Osteoblast (primary cell): ENCODE data around the gene ZNF521. TPM values are rescaled to one million over a fixed set of nuclear protein-coding genes. Genes with fewer than 3 reads are reported as not detected.

Experiments used
- DNase-seq: peaks from one replicate; pipeline ENCODE4 v3.0.0; 2011; ENCODE audit warnings: low spot score, mixed read lengths; ENCODE audit not compliant: insufficient read length; ENCODE audit errors: missing footprints
- H2AFZ ChIP-seq: 2 replicates; pipeline ENCODE4 v1.6.0; 2011; ENCODE audit warnings: mild to moderate bottlenecking, low read length
- H3K27ac ChIP-seq: 2 replicates; pipeline ENCODE4 v1.5.1; 2011; ENCODE audit warnings: mild to moderate bottlenecking, low read depth, low read length, moderate library complexity
- H3K27me3 ChIP-seq: 2 replicates; pipeline ENCODE4 v1.6.0; 2012; ENCODE audit warnings: mild to moderate bottlenecking, control low read depth, inconsistent platforms, low read length, moderate library complexity; ENCODE audit not compliant: insufficient read depth
- H3K36me3 ChIP-seq: 2 replicates; pipeline ENCODE4 v1.5.1; 2011; ENCODE audit warnings: mild to moderate bottlenecking, low read length, control low read depth, moderate library complexity; ENCODE audit not compliant: insufficient read depth
- H3K4me1 ChIP-seq: 2 replicates; pipeline ENCODE4 v1.5.1; 2011; ENCODE audit warnings: mild to moderate bottlenecking, low read length, control low read depth, moderate library complexity; ENCODE audit not compliant: insufficient read depth
- H3K4me2 ChIP-seq: 2 replicates; pipeline ENCODE4 v1.6.0; 2011; ENCODE audit warnings: mild to moderate bottlenecking, low read length; ENCODE audit not compliant: insufficient read depth
- H3K4me3 ChIP-seq: fragments of 200-600 bp; sonication (generic); 3 replicates; pipeline ENCODE4 v1.5.1; 2012; ENCODE audit warnings: mild to moderate bottlenecking, low read length, inconsistent platforms; ENCODE audit not compliant: insufficient read depth
- H3K79me2 ChIP-seq: 2 replicates; pipeline ENCODE4 v1.6.0; 2012; ENCODE audit warnings: mild to moderate bottlenecking, low read length, control low read depth, inconsistent platforms; ENCODE audit not compliant: insufficient read depth
- H3K9me3 ChIP-seq: 2 replicates; pipeline ENCODE4 v1.5.1; 2011; ENCODE audit warnings: low read depth, low read length, control low read depth
- H4K20me1 ChIP-seq: 2 replicates; pipeline ENCODE4 v1.6.0; 2012; ENCODE audit warnings: mild to moderate bottlenecking, low read length, control low read depth; ENCODE audit not compliant: insufficient read depth
- total RNA-seq: library from RNA; depleted of rRNA; stranded (reverse); fragments of >200 nt; gene quantifications from 2 replicates; pipeline ENCODE4 v1.2.3, GENCODE V29; 2012
- TF ChIP-seq, protein P1 (sequence below): IDR thresholded peaks from 2 replicates; pipeline ENCODE4 v1.5.1; 2011; ENCODE audit warnings: mild to moderate bottlenecking, low read depth, low read length, moderate library complexity; ENCODE audit errors: extremely low read depth

ZNF521 gene
- total RNA-seq, 1 donor = 27.5 TPM

DNA sequence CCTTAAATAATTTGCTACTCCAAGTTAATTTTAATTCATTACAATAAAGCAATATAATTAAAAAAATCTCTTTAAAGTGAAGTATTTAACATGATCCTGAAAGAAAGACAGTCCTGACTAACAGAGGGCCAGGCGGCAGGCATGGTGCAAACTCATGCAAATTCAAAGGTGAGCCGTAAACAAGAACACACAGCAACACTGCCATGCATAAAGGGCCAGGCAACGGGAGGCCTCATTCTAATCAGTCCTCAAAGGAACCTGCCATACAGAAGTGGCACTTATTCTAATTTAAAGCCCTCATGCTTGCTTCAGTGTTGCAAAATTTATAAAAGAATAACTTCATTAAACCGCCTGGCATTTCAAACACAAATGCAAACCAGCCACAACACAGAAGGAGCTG is 277.0 kb downstream of the ZNF521 start:
- no peaks in the 10 kb centered on the region for H3K4me1 ChIP-seq
- no peaks in the 10 kb centered on the region for H3K27me3 ChIP-seq
- H4K20me1 ChIP-seq = no peaks in the 10 kb centered on the region
- H3K4me3 ChIP-seq = no peak overlapping the region
- no peaks in the 10 kb centered on the region for H3K9me3 ChIP-seq
- no peak overlapping the region for H3K4me2 ChIP-seq
- no peak overlapping the region for H3K27ac ChIP-seq
- no peak overlapping the region for H2AFZ ChIP-seq
- TF ChIP-seq, protein P1, sequence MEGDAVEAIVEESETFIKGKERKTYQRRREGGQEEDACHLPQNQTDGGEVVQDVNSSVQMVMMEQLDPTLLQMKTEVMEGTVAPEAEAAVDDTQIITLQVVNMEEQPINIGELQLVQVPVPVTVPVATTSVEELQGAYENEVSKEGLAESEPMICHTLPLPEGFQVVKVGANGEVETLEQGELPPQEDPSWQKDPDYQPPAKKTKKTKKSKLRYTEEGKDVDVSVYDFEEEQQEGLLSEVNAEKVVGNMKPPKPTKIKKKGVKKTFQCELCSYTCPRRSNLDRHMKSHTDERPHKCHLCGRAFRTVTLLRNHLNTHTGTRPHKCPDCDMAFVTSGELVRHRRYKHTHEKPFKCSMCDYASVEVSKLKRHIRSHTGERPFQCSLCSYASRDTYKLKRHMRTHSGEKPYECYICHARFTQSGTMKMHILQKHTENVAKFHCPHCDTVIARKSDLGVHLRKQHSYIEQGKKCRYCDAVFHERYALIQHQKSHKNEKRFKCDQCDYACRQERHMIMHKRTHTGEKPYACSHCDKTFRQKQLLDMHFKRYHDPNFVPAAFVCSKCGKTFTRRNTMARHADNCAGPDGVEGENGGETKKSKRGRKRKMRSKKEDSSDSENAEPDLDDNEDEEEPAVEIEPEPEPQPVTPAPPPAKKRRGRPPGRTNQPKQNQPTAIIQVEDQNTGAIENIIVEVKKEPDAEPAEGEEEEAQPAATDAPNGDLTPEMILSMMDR = no peak
- no peak for DNase-seq
- H3K36me3 ChIP-seq = no peaks in the 10 kb centered on the region
- H3K79me2 ChIP-seq = no peaks in the 10 kb centered on the region

DNA sequence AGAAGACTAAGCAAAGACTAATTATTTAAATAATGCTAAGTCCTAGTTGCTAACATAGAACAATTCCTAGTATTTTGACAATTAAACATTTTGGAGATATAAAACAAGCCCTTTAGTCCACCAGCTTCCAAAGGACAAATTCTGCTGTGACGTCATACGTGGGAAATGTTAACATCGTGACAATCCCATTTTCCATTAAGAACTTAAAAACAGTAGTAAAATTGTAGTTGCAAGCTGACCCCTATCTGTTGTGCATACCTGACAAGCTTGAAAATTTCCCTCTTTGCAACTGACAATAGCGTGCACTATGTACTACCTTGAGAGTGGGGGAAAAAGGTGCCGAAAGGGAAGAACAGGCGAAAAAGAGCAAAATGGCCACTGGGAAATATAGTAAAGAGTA is 279.8 kb downstream of the ZNF521 start:
- Histone ChIP-seq H3K27me3 (no peaks in the 10 kb centered on the region), H3K4me3 (no peak overlapping the region), H3K36me3 (no peaks in the 10 kb centered on the region), H3K4me2 (no peak overlapping the region), H2AFZ (no peak overlapping the region), H3K9me3 (no peaks in the 10 kb centered on the region), H3K27ac (no peak overlapping the region), H3K79me2 (no peaks in the 10 kb centered on the region), H4K20me1 (no peaks in the 10 kb centered on the region), H3K4me1 (peaks cover under 1% of the 10 kb centered on the region)
- DNase-seq = no peak
- TF ChIP-seq, protein P1 = no peak

DNA sequence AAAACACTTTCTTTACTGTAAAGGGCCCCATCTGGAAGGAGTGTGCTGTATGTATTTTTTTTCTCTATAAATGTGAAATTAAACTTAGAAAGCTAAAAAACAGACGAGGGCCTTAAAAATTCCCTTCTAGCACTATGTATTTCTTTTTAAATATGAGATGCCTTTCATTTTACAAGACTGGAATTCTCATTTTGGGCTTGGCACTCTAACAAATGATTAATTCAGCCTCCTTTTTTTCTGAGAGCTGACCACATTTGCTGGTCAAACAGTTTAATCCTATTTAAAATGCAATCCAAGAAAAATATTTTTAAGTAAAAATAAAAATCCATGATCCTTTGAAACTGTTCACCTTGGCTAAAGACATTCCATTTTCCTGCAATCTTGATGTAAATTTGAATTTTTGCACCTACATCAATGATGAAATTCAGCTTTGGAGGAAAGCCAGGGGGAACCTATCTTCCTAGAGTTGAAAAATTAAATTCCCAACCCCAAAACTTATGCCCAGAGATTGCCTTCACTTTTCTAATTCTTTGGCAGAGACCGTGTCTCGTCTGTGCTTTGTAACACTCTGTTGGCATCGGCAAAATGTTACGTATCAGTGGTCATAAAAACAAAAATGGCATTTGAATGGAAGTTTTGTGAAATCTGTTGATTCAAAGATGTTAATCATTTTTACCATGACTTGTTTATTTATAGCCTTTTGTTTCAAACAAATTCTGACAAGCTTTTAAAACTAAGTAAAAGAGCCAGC is 284.5 kb downstream of the ZNF521 start:
- TF ChIP-seq, protein P1 = no peak
- no peak overlapping the region for H3K4me2 ChIP-seq
- no peaks in the 10 kb centered on the region for H3K27me3 ChIP-seq
- no peak for DNase-seq
- H3K9me3 ChIP-seq = no peaks in the 10 kb centered on the region
- H2AFZ ChIP-seq = no peak overlapping the region
- no peaks in the 10 kb centered on the region for H4K20me1 ChIP-seq
- peaks cover 4% of the 10 kb centered on the region for H3K4me1 ChIP-seq
- no peaks in the 10 kb centered on the region for H3K79me2 ChIP-seq
- no peaks in the 10 kb centered on the region for H3K36me3 ChIP-seq
- H3K4me3 ChIP-seq = no peak overlapping the region
- no peak overlapping the region for H3K27ac ChIP-seq

- H3K4me2 ChIP-seq = no peak overlapping the region
- no peaks in the 10 kb centered on the region for H4K20me1 ChIP-seq
- no peaks in the 10 kb centered on the region for H3K79me2 ChIP-seq
- DNase-seq = no peak
- H3K4me3 ChIP-seq = no peak overlapping the region
- peaks cover 4% of the 10 kb centered on the region for H3K4me1 ChIP-seq
- H3K36me3 ChIP-seq = no peaks in the 10 kb centered on the region
- no peak overlapping the region for H3K27ac ChIP-seq
- TF ChIP-seq, protein P1 = no peak
- no peaks in the 10 kb centered on the region for H3K27me3 ChIP-seq
- no peak overlapping the region for H2AFZ ChIP-seq
- no peaks in the 10 kb centered on the region for H3K9me3 ChIP-seq
Observed at GRCh38 chr18:25066516-25066915, 285.4 kb downstream of the ZNF521 start.
